ENCODE data around the gene IQCM.

DNA sequence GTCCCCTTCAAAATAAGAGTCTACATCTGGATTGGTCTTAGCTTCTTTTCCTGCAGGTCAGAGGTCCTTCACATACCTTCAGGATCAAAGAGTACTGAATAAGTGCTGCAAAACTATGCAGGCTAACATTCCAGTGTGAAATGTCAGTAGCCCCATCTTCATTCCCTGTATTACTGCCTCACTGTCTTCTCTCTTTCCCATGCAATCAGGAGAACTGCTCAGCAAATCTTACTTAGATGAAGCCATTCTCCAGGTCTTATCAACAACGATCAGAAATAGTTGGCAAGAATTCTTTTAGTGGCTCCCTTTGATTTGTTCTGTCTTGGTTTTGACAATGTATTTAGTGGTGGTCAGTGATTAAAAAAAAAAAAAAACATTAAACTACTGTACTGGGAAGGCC is 26.0 kb upstream of the IQCM start:
- TF ChIP-seq, protein P1, sequence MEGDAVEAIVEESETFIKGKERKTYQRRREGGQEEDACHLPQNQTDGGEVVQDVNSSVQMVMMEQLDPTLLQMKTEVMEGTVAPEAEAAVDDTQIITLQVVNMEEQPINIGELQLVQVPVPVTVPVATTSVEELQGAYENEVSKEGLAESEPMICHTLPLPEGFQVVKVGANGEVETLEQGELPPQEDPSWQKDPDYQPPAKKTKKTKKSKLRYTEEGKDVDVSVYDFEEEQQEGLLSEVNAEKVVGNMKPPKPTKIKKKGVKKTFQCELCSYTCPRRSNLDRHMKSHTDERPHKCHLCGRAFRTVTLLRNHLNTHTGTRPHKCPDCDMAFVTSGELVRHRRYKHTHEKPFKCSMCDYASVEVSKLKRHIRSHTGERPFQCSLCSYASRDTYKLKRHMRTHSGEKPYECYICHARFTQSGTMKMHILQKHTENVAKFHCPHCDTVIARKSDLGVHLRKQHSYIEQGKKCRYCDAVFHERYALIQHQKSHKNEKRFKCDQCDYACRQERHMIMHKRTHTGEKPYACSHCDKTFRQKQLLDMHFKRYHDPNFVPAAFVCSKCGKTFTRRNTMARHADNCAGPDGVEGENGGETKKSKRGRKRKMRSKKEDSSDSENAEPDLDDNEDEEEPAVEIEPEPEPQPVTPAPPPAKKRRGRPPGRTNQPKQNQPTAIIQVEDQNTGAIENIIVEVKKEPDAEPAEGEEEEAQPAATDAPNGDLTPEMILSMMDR (conservative IDR thresholded peaks at IDR 0.05 in 1 of 2, IDR thresholded peaks at IDR 0.05 in 1 of 2; ENCODE audit: extremely low read depth in 1 of 2, insufficient read depth in 1 of 2, low read depth in 1 of 2, low read length in 2 of 2), result no peak
- TF ChIP-seq EZH2 (IDR thresholded peaks at IDR 0.05; ENCODE audit: borderline replicate concordance, low read length), result no peak
